ENCODE measurements around the gene VN1R5. TPM values are rescaled to one million over a fixed set of nuclear protein-coding genes. Genes with fewer than 3 reads are reported as not detected.

The VN1R5 gene
- total and polyA plus RNA-seq, 9 donors, result not detected

- no peaks in the 10 kb centered on the region for H3K4me1 ChIP-seq (ENCODE audit: insufficient read depth)
- no peak for DNase-seq
- H3K4me3 ChIP-seq, result no peak overlapping the region
- H3K27me3 ChIP-seq, result no peaks in the 10 kb centered on the region
- no peak overlapping the region for H3K27ac ChIP-seq
- WGBS, 3 donors, result 79 to 83% (median 80%) methylated on average over 8 of the region's 8 CpGs
- no peaks in the 10 kb centered on the region for H3K9me3 ChIP-seq
- H3K36me3 ChIP-seq, result no peaks in the 10 kb centered on the region
- TF ChIP-seq EP300 (IDR thresholded peaks at IDR 0.05) (no peak), CTCF (IDR thresholded peaks at IDR 0.05) (no peak), POLR2A (IDR thresholded peaks at IDR 0.05) (no peak)
- intact Hi-C loops (cut with DNase I), result no loop called here
Observed at GRCh38 chr1:247296599-247297180, 40.8 kb downstream of the VN1R5 start.

GRCh38 chr1:247297263-247298123, 41.6 kb downstream of the VN1R5 start:
- no peak for DNase-seq
- intact Hi-C loops (cut with DNase I), result no loop called here

GRCh38 chr1:247298124-247298481, 42.2 kb downstream of the VN1R5 start:
- no peaks in the 10 kb centered on the region for H3K36me3 ChIP-seq
- 64 to 75% (median 66%) methylated on average over 6 of the region's 6 CpGs for WGBS, 3 donors
- intact Hi-C loops (cut with DNase I), result no loop called here

More at GRCh38 chr1:247297263-247298123, 41.6 kb downstream of the VN1R5 start:
- 80 to 87% (median 82%) methylated on average over 9 of the region's 9 CpGs for WGBS, 3 donors
- Histone ChIP-seq H3K36me3 (no peaks in the 10 kb centered on the region), H3K4me1 (ENCODE audit: insufficient read depth) (no peaks in the 10 kb centered on the region), H3K4me3 (no peak overlapping the region), H3K9me3 (no peaks in the 10 kb centered on the region), H3K27ac (no peak overlapping the region), H3K27me3 (no peaks in the 10 kb centered on the region)
- TF ChIP-seq EP300 (IDR thresholded peaks at IDR 0.05), result no peak
- TF ChIP-seq POLR2A (IDR thresholded peaks at IDR 0.05), result no peak
- TF ChIP-seq CTCF (IDR thresholded peaks at IDR 0.05), result no peak

GRCh38 chr1:247298701-247299100, 42.8 kb downstream of the VN1R5 start:
- Histone ChIP-seq H3K4me3 (no peak overlapping the region), H3K9me3 (no peaks in the 10 kb centered on the region), H3K27ac (no peak overlapping the region), H3K27me3 (no peaks in the 10 kb centered on the region), H3K4me1 (ENCODE audit: insufficient read depth) (no peaks in the 10 kb centered on the region), H3K36me3 (no peaks in the 10 kb centered on the region)
- DNase-seq, result no peak
- 77 to 89% (median 81%) methylated on average over 4 of the region's 4 CpGs for WGBS, 3 donors
- intact Hi-C loops (cut with DNase I), result no loop called here
- TF ChIP-seq POLR2A (IDR thresholded peaks at IDR 0.05), result no peak
- no peak for TF ChIP-seq EP300 (IDR thresholded peaks at IDR 0.05)
- no peak for TF ChIP-seq CTCF (IDR thresholded peaks at IDR 0.05)

More at GRCh38 chr1:247298124-247298481, 42.2 kb downstream of the VN1R5 start:
- Histone ChIP-seq H3K9me3 (no peaks in the 10 kb centered on the region), H3K27me3 (no peaks in the 10 kb centered on the region), H3K27ac (no peak overlapping the region), H3K4me1 (ENCODE audit: insufficient read depth) (no peaks in the 10 kb centered on the region), H3K4me3 (no peak overlapping the region)
- DNase-seq, result no peak
- TF ChIP-seq POLR2A (IDR thresholded peaks at IDR 0.05) (no peak), CTCF (IDR thresholded peaks at IDR 0.05) (no peak), EP300 (IDR thresholded peaks at IDR 0.05) (no peak)
